G401 (cell line): Measurements from ENCODE around the gene DEF6. TPM values are rescaled to one million over a fixed set of nuclear protein-coding genes. Genes with fewer than 3 reads are reported as not detected.
"Not testable (repeated sequence)": the region's sequence is repeated elsewhere in the genome, so short reads cannot be mapped to it uniquely, and the experiment has no call there.

ENCODE experiments used
- DNase-seq: peaks from one replicate; pipeline ENCODE4 v3.0.0-alpha.2; 2015; ENCODE audit warnings: low spot score
- in situ Hi-C: cut with HindIII; loops from 2 replicates; pipeline ENCODE4 v1.10.0; 2016; ENCODE audit warnings: low sequenced_read_pairs, mixed read lengths
- total RNA-seq: library from RNA; depleted of rRNA; stranded (reverse); fragments of >200 nt; shearing (Covaris generic); gene quantifications from 2 replicates; pipeline ENCODE4 v1.2.3, GENCODE V29; 2014

DEF6 gene
- total RNA-seq, 1 experiment from 2014 or later, result 12.6 TPM

DNA sequence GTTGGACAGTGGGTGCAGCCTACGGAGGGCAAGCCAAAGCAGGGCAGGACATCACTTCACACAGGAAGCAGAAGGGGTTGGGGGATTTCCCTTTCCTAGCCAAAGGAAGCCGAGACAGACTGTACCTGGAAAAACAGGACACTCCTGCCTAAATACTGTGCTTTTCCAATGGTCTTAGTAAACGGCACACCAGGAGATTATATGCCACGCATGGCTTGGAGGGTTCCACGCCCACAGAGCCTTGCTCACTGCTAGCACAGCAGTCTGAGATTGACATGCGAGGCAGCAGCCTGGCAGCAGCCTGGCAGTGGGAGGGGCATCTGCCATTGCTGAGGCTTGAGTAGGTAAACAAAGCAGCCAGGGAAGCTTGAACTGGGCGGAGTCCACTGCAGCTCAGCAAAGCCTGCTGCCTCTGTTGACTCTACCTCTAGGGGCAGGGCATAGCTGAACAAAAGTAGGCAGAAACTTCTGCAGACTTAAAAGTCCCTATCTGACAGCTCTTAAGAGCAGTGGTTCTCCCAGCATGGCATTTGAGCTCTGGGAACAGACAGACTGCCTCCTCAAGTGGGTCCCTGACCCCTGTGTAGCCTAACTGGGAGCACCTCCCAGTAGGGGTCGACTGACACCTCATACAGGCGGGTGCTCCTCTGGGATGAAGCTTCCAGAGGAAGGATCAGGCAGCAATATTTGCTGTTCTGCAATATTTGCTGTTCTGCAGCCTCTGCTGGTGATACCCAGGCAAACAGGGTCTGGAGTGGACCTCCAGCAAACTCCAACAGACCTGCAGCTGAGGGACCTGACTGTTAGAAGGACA lies 34.7 kb downstream of the DEF6 start:
- DNase-seq, in situ Hi-C loops: not testable (repeated sequence)

DNA sequence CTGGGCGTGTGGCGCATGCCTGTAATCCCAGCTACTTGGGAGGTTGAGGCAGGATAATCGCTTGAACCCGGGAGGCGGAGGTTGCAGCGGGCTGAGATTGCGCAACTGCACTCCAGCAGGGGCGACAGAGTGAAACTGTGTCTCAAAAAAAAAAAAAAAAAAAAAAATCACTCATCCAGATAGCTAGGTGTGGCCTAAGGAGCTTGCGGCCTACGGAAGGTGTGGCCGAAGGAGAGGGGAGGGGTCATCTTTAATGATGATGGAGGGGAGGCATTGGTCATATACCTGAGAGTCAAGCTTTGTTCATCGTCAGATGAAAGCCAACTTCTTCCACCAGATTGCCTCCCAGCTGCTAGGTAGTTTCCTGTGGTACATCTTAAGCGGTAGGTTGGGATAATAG lies 43.9 kb downstream of the DEF6 start:
- in situ Hi-C loops, result no loop called here
- no peak for DNase-seq

- DNase-seq, result peak; percentile 98
- in situ Hi-C loops, result no loop called here
These were observed 44.9 kb downstream of the DEF6 start, which contains the start of gene PPARD for GRCh38 chr6:35342258-35343091. Gene PPARD, plus strand, starts transcription at chr6:35342558. Its CDS starts 68,530 bp downstream, at chr6:35411088.

- peak; percentile 25 for DNase-seq
- in situ Hi-C loops, result no loop called here
These were observed 45.6 kb downstream of the DEF6 start for GRCh38 chr6:35343092-35343834.

DNA sequence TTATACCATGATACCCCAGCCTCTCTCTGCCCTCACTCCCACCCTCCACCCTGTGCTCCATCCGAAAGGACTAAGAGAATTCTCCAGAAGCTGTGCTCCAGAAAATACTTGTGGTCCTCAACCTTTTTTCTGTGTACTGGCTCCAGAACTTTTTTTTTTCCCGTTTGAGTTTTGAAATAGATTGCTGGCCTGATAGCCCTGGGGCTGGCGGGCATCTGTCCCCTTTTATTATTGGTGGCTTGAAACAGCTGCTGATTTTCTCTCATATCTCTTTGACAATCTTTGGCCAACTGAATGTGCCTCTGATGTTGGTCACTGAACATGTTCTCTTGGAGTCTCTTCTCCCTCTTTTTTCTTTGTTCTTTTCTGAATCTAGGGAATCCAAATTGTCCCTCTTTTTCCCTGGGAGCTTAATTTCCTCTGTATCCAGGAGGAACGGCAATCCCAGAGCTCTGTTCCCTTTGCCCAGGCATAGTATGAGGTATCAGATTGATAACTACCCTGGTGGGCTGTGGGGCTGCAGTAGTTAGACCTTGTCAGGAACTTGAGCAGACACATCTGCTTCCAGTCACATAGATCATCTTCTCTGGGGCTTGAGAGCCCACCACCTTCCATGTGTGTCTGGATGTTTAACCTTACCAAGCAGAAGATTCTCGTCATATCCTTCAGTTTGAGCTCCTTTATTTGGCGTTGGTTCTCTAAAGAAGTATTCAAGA lies 46.4 kb downstream of the DEF6 start:
- in situ Hi-C loops, result no loop called here
- DNase-seq, result no peak

- no peak for DNase-seq
- in situ Hi-C loops, result no loop called here
These were observed 53.8 kb downstream of the DEF6 start for GRCh38 chr6:35351422-35351821.

GRCh38 chr6:35352735-35353134 lies 55.1 kb downstream of the DEF6 start:
- no peak for DNase-seq
- in situ Hi-C loops, result no loop called here

DNA sequence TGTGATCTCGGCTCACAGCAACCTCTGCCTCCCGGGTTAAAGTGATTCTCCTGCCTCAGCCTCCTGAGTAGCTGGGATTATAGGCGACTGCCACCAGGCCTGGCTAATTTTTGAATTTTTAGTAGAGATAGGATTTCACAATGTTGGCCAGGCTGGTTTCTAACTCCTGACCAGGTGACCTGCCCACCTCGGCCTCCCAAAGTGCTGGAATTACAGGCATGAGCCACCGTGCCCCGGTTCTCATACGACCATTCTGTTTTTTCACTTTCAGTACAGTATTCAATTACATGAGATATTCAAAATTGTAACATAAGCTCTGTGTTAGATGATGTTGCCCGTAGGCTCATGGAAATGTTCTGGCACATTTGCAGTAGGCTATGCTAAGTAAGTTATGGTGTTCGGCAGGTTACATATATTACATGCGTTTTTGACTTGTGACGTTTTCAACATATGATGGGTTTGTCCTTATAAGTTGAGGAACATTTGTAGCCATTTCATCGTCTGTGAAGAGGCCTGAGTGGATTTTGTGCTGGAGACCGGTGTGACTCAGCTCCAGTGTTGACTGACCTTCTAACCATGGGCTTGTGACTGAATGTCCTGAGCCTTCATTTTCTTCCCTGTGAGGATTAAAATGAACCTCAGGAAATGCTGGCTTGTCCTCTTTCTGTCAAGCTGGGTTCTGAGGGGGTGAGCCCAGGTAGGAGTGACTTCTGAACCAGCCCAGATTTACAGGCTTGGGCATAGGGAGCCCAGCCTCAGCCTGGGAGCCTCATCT lies 56.9 kb downstream of the DEF6 start:
- no peak for DNase-seq
- in situ Hi-C loops, result no loop called here

DNA sequence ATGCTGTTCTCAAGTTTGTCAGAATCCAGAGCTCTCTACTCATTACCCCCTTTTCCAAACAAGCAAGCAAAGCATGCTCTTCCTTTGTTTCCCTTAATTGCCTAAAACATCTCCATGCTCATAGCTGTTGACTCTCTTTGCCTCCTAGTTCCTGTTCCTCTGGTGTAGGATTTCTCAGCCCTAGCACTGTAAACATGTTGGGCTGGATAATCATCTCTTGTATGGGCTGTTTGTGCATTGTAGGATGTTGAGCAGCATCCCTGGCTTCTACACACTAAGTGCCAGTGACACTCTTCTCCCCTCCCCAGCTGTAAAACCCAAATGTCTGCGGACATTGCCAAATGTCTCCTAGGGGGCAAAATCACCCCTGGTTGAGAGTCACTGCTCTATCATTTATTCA lies 58.8 kb downstream of the DEF6 start:
- no peak for DNase-seq
- in situ Hi-C loops, result no loop called here

- no peak for DNase-seq
- in situ Hi-C loops, result no loop called here
These were observed 60.1 kb downstream of the DEF6 start for GRCh38 chr6:35357677-35358076.

- DNase-seq, result no peak
- in situ Hi-C loops, result no loop called here
These were observed 60.5 kb downstream of the DEF6 start for GRCh38 chr6:35358086-35358485.

GRCh38 chr6:35359346-35359743 lies 61.7 kb downstream of the DEF6 start:
- no peak for DNase-seq

DNA sequence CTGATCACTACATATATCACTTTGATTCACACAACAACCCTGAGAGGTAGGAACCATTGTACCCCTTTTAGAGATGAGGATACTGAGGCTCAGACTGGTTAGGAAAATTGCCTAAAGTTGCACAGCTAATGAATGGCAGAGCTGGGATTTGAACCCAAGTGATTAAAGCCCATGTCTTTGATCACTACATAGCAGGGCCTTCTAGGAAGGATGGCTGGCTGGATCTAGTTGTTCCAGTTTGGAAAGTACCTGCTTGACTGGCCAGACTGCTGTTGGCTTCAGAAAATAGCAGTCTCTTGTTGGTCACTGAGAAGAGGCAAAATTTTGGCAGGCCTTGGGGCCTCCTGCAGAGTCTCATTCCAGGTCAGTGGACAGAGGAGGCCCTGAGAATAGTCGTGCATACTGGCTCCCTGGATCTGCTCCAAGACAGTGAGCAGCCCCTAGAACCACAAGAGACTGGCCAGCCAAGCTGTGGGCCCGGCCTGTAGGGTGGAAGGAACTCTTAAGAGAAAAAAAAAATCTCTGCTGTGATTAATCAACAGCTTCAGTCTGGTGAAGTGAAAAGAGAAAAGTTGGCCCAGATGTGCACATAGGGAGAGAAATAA lies 62.2 kb downstream of the DEF6 start:
- DNase-seq, result peak; percentile 90
- in situ Hi-C loops, result no loop called here

More at GRCh38 chr6:35359346-35359743, 61.7 kb downstream of the DEF6 start:
- in situ Hi-C loops, result no loop called here

GRCh38 chr6:35360349-35361138 lies 62.9 kb downstream of the DEF6 start:
- in situ Hi-C loops, result no loop called here
- peak; percentile 75 for DNase-seq

DNA sequence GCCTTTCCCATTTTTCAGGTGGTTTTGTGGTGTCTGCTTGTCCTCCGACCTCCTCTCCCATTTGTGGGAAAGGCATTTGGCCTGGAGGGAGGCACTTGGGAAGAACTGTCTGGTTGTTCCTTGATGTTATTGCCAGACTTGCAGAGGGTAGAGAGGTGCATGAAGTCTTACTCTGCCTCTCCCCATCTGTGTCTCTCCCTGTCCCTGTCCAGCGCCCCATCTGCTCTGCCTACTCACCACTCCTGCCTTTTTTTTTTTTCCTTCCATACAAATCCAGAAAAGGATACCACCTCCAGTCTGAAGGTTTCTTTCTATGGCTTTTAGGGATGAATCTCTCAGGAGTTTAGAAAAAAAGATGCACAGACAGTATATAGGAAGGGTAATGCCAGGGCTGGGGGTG lies 64.6 kb downstream of the DEF6 start:
- no peak for DNase-seq
- in situ Hi-C loops, result no loop called here

DNA sequence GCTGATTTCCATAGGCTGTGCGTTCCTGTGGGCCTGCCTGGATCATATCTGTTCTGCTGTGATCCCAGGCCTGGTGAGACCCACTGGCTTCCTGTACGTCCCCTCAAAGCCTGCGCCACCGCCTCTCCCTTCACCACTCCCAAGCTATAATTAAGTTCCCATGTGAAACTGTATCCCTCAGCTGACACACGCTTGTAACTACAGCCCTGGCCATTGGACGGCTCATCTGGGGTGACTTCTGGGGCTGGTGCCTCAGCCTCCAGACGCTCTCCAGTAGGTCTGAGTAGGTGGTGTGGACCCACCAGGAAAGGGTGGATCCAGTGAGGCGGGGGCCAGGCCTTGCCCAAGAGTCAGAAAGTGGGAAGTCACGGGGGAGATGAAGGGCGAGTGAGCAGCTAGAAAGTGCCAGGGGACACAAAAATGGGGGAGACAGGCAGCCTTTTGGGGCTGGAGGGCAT lies 65.7 kb downstream of the DEF6 start:
- in situ Hi-C loops, result no loop called here
- peak; percentile 55 for DNase-seq

GRCh38 chr6:35365594-35366203 lies 68.1 kb downstream of the DEF6 start:
- no peak for DNase-seq
- in situ Hi-C loops, result no loop called here
